Measurements from ENCODE around the gene CIZ1. TPM values are rescaled to one million over a fixed set of nuclear protein-coding genes. Genes with fewer than 3 reads are reported as not detected.

The CIZ1 gene
- total RNA-seq, 1 donor from 2014 or later = 24.4 TPM

GRCh38 chr9:128214571-128215490, 23.5 kb upstream of the CIZ1 start:
- DNase-seq = no peak

DNA sequence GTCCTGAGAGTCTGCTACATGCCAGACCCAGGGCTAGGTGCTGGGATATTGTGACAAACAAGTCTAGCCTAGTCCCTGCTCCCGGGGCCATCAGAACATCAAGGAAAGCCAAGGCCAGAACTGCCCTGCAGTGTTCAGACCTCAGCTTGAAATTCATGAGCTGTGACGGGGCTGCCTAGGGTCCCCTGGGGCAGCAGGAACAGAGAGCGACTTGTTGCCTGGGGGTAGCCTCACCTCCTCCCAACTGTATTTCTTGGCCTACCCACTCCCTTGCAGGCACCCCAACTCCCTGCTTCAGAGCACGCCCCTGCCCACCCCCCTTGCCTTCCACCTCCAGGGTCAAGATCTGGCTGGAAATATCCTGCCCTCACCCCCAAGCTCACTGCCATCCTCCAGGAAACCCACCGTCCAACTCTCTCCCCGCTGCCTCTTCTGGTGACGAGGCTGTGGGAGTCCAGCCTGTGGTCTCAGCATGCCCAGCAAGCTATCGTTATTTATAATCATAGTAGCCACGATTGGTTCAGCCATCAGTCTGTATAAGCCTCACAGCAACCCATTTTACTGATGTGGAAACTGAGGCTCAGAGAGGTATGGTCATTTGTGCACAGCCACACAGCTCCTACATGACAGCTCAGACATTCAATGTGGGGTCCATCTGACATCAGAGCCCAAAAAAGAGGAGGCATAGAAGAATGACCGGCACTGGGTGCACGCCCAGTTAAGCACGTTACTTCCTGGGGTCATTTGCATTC, 22.6 kb upstream of the CIZ1 start:
- DNase-seq = no peak

DNA sequence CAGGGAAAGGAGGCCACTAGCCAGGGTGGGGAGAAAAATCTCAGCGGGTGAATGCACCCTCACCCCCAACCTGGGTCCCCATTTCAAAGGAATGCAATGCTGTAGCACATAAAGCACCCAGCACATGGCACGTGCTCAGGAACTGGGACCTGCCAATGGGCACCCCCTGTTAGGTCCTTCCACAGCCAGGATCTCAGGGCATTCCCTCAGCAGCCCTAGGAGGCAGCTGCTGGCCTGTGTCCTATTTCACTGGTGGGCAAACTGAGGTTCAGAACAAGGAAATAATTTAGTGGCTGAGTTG, 20.6 kb upstream of the CIZ1 start:
- DNase-seq = no peak

DNA sequence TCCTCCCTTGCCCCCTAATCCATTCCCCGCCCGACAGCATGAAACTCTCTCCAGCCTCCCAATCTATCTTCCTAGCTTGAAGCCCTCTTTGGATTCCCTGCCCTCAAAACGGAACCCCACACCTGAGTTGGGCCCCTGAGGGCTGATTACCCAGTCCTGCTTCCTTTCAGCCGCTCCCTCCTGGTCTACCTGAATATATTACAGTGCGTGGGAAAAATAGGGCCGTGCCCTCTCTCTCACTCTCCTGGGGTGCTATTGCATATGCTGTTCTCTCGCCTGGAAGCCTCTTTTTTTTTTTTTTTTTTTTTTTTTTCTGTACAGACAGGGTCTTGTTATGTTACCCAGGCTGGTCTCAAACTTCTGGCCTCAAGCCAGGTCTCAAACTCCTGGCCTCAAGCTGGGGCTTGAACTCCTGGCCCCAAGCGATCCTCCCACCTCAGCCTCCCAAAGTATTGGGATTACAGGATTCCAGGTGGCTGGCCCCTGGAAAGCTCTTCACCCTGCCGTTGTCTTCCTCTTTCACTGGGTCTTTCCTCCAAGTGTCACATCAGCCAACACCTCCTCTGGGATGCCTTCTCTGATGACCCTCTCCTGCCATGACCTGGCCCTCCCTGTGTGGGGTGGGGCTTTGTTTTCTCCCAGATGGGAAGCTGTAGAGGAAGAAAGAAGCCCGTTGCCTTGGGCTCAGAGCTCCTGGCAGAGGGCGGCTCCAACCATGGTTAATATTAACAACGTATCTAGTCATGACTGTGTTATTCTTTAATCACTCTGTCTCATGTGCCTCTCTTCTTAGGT, 20.0 kb upstream of the CIZ1 start:
- no peak for DNase-seq

DNA sequence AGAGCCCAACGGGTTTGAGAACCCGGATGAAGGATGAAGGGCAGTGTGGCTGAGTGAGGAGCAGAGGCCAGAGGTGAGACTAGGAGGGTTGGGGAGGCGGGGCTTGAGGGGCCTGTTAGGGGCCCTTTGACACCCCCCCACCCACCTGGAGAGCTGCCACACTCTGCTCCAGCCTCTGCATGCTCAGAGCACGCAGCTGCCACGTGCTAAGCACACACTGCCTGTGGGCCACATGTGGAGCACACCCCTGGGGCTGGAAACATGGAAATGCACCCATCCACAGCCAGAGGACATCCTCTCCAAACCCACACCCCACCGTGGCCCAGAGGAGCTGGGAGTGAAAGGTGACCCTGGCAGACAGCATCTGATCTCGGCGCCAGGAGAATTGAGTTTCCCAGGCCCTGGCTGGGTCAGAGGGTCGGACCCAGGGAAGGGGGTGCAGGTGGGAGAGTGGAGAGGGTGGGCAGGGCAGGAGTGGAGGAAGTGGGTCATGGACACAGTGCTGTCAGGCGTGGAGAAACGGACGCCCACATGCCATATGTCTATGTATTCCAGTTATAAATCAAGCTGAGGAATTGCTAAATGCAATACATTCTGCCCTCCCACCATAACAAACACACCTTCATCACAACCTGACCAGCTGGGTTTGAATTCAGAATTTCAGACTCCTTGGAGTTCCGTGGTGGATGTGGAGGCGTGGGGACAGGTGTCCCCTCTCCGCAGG, 17.7 kb upstream of the CIZ1 start:
- DNase-seq = no peak

GRCh38 chr9:128208386-128208785, 17.0 kb upstream of the CIZ1 start:
- no peak for DNase-seq

DNA sequence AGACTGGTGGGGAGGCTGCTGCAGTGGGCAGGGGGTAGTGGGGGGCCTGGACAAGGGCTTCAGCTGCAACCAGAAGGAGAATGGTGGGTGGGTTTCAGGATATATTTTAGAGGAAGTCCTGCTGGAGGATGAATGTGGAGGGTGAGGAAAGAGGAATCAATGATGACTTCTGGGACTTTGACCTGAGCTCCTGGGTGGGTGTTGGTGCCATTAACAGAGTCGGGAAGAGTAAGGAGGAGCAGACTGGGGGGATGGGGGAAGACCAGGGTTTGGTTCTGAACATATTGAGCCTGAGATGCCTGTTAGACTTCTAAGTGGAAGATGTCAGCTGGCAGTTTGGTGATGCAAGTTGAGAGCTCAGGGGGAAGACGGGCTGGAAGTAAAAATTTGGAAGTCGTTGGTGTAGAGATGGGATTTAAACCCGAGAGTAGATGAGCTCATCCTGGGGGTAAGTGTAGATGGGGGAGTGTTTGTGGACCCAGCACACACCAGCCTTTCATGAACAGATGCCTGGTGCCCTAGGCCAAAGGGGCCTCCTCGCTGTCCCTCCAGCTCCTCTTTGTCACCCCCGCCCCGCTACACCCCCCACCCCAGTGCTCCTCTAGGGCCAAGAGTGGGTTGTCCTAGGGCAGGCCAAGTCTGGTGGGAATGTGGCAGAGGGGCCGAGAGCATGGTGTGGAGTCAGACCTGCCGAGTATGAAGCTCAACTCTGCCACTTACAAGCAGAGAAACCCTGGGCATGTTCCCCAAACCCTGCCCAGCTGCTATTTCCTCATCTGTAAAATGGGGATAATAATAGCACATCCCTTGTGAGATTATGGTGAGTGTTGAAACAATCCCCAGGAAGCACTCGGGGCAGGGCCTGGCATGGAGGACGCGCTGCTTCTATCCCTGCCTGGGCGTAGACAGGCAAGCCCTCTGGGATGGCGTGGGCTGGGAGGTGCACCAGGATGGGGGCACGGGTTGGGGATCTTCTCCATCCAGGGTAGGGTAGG, 15.8 kb upstream of the CIZ1 start:
- DNase-seq = no peak

- DNase-seq = no peak
Observed at GRCh38 chr9:128206484-128206883, 15.1 kb upstream of the CIZ1 start.

- no peak for DNase-seq
Observed at GRCh38 chr9:128205296-128205944, 14.0 kb upstream of the CIZ1 start.

DNA sequence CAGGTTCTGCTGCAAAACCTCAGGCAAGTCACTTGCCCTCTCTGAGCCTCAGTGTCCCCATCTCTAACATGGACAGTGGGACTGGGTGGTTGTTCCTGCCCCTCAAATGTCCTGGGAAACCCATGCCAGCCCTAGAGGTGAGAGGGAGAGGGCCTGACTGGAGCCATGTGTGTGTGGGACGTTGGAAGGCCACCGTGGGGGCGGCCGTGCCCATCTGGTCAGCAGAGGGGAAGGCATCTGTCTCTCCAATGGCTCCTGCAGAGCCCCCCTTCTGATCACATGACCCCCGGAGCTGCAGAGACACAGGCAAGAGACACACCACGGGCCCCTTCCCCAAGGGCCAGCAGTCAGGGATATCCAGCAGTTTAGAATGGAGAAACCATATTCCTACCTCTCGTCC, 13.5 kb upstream of the CIZ1 start:
- DNase-seq = no peak

DNA sequence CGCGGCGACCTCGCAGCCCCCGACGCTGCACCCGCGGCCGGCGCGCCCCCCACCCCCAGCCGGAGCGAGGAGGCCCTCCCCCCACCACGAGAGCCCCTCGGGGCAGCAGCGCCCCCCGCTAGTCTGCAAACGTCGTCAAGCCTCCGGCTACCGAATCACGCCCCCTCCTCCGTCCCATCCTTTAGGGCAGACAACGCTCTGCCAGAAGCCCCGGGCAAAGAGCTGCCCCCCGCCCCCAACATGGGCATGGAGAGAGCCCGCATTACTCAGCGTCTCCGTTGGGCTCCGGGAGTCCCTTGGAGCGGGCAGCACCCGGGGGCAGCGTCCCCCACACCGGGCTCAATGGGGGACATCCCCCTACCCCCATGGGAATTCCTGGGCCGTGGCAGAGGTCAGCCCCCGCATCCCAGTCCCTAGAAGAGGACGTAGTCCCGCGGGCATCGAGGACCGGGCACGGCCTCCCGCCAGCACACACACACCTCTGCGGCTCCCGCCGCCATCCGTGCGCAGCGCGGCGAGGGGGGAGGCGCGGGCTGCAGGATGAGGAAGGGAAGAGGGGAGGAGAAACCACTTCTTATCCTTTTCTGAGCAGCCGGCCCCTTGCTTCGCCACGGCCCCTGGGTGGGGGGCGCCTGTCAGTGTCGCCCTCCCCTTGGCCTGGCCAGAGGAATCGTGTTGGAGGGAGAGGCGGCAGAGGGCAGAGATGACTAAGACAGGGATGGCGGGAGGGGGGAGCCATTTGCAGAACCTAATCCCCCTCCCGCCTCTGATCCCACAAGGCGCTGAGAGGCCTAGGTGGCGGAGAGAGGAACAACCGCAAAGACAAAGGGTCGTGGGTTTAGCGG, 12.6 kb upstream of the CIZ1 start:
- no peak for DNase-seq

DNA sequence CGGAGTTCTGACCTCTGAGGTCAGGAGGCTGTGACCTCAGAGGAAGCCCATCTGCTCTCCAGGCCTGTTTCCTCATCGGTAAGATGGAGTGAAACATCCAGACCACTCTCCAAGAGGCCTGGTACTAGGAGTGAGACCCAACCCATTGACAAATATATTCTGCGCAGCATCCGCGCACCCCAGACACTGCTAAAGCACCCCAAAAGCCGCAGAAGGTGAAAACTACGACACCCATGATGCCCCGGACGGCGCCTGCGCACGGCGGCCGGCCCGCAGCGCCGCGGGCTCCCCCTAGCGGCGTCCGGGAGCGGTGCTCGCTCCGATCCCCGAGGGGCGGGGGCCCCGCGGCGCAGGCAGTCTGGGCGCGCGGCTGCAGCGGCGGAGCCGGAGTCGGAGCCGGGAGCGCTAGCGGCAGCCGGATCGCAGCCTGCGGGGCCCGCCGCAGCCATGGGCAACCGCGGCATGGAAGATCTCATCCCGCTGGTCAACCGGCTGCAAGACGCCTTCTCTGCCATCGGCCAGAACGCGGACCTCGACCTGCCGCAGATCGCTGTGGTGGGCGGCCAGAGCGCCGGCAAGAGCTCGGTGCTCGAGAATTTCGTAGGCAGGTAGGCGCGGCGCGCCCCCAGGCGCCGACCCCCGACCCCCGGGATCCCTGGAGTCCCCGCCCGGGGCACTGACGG, 11.8 kb upstream of the CIZ1 start, which contains the start of gene DNM1:
Gene DNM1, plus strand, starts transcription at position 356 of the 683 bp plus-strand sequence. Its CDS starts 92 bp downstream, at position 448.
- DNase-seq = peak; percentile 59

- DNase-seq = no peak
Observed at GRCh38 chr9:128202648-128203023, 11.3 kb upstream of the CIZ1 start.

DNA sequence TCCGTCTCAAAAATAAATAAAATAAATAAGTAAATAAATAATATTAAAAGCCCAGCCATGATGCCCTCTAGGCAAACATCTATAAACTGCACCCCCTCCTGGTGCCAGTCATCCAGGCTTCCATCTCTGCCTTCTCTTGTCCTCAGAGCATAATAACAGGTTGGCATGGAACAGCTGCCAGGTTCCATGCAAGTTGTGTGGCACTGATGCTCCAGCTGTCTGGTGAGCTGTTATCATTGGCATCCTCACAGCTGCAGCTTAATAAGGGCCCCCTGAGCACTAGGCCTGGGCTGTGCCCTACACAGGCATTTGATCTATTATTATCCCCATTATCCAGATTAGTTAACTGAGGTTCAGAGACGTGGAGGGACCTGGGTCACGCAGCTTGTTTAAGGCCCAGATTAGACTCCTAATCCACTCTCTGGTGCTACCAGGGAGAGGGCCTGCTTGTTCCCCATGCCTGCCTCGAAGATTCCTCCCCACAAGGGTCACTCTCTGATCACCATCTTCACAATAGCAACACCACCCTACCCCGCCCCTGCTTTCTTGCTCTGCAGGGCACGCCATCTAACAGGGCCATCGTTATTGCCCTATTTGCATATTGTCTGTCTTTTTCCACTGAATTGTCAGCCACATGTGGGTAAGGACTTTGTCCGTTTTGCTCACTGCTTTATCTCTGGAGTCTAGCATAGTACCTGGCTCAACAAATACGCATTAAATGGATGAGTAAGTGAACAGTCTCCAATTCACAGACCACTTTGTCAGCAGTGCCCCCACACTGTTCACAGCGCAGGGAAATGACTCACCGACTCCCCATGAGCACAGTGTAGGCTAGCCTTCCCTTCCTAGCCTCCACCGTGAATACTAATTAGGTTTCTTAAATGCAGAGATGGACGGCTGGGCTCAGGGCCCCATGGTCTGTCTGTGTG, 10.3 kb upstream of the CIZ1 start:
- DNase-seq = no peak

GRCh38 chr9:128193469-128194096, 2.2 kb upstream of the CIZ1 start:
- DNase-seq = no peak

- peak; percentile 81 for DNase-seq
Observed at GRCh38 chr9:128192601-128193371, 1.4 kb upstream of the CIZ1 start.
